Kidney epithelial cell (primary cell): Measurements from ENCODE around the gene ZNF598. TPM values are rescaled to one million over a fixed set of nuclear protein-coding genes. Genes with fewer than 3 reads are reported as not detected.

Source experiments
- DNase-seq: peaks from one replicate; pipeline ENCODE4 v3.0.0-alpha.2; 2010; ENCODE audit warnings: low read depth
- H3K27me3 ChIP-seq: 2 replicates; pipeline ENCODE4 v1.6.0; 2011; ENCODE audit warnings: low read length; ENCODE audit not compliant: control insufficient read depth, insufficient read depth
- H3K36me3 ChIP-seq: 2 replicates; pipeline ENCODE4 v1.5.1; 2011; ENCODE audit warnings: low read length; ENCODE audit not compliant: control insufficient read depth, insufficient read depth
- H3K4me3 ChIP-seq: 2 replicates; pipeline ENCODE4 v1.5.1; 2011; ENCODE audit warnings: low read depth, mild to moderate bottlenecking, control low read depth, low read length
- CTCF ChIP-seq: IDR thresholded peaks from 2 replicates; pipeline ENCODE4 v1.5.1; 2011; ENCODE audit warnings: mild to moderate bottlenecking, moderate library complexity, low read length, control low read depth, inconsistent platforms; ENCODE audit not compliant: insufficient read depth, poor library complexity, severe bottlenecking
- total RNA-seq: library from RNA; depleted of rRNA; stranded (reverse); fragments of >200 nt; gene quantifications from 2 replicates; pipeline ENCODE4 v1.2.3, GENCODE V29; 2015

ZNF598 gene
- total RNA-seq, 1 donor from 2014 or later: 57.7 TPM

DNA sequence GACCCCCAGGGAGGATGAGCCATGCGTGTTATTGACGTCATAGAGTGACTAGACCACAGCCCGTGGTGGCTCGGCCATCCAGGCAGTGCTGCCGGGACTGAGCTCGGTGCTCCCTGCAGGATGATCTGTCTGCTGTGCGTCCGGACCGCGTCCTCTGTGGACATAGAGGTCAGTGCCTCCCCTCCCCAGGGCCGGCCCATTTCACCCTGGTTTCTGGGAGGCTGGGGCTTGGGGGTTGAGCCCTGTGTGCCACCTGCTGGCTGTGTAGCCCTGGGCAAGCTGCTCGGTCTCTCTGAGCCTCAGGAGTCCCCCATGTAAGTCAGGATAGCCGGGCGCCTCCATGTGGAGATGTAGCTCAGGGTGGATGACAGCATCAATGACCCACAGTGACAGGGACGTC, 46.5 kb upstream of the ZNF598 start:
- peak; percentile 1 for TF ChIP-seq CTCF
- Histone ChIP-seq H3K36me3 (peaks cover 2% of the 10 kb centered on the region), H3K4me3 (no peak overlapping the region), H3K27me3 (no peaks in the 10 kb centered on the region)
- no peak for DNase-seq

DNA sequence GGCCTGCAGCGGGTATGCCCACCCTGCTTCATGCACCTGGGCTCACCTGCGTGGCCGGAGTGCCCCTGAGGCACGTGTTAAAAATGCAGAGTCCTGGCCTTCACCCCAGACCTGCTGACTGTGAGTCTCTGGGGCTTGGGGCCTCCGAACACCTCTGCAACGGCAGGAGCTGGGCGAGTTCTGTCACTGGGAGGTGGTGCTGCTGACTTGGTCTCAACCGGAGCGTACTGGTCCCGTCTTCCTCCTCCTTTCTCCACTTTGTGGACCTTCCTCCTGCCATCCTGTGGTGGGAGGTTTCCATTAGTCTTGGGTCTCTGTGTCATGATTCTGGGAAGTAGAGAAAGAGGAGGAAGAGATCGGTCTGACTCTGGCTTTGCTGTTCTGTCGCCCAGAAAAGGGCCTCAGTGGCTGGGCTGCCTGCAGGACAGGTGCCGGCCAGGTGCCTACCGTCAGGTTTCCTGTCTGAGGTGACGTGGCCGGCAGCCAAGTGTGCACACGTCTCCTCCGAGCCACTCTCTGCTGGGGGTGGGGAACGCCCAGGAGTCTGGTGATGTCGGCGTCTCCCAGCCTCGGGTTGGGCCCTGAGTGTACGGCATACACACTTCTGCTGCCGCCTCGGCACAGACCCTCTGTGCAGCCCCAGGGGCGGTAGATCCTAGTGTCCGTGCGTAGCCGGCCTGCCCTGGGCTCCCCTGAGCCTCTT, 45.1 kb upstream of the ZNF598 start:
- no peak for TF ChIP-seq CTCF
- H3K27me3 ChIP-seq: no peaks in the 10 kb centered on the region
- peaks cover 2% of the 10 kb centered on the region for H3K36me3 ChIP-seq
- no peak for DNase-seq
- H3K4me3 ChIP-seq: no peak overlapping the region

- DNase-seq: no peak
- no peak for TF ChIP-seq CTCF
- no peaks in the 10 kb centered on the region for H3K27me3 ChIP-seq
- no peak overlapping the region for H3K4me3 ChIP-seq
- H3K36me3 ChIP-seq: peaks cover 2% of the 10 kb centered on the region
Observed at GRCh38 chr16:2053897-2054296, 44.3 kb upstream of the ZNF598 start.

DNA sequence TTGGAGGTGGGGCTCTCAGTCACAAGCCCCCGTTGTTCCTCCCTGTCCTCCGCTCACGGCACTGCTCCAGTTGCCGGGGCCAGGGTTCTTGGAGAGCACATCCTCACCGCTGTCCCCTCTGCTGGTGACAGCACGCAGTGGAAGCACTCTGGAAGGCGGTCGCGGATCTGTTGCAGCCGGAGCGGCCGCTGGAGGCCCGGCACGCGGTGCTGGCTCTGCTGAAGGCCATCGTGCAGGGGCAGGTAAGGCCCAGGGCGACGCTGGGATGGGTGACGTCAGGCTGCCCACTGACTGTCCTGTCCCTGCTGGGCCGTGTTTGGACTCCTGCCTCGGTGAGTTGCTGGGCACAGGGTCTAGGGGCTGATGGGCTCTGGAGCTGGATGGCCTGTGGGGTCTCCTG, 43.6 kb upstream of the ZNF598 start:
- no peak for DNase-seq
- no peak for TF ChIP-seq CTCF
- H3K36me3 ChIP-seq: peaks cover 2% of the 10 kb centered on the region
- H3K27me3 ChIP-seq: no peaks in the 10 kb centered on the region
- no peak overlapping the region for H3K4me3 ChIP-seq

- Histone ChIP-seq H3K36me3 (no peaks in the 10 kb centered on the region), H3K27me3 (no peaks in the 10 kb centered on the region), H3K4me3 (peak overlapping the region; percentile 60)
- TF ChIP-seq CTCF: no peak
- DNase-seq: no peak
Observed at GRCh38 chr16:2048116-2048543, 38.5 kb upstream of the ZNF598 start.
